Activated T-cell treated with anti-CD3 and anti-CD28 coated beads, Interleukin-2, amount 50 U/mL, for 72 hours (primary cell): ENCODE measurements around the gene MAPK12. TPM values are rescaled to one million over a fixed set of nuclear protein-coding genes. Genes with fewer than 3 reads are reported as not detected.

ENCODE experiments used
- ATAC-seq, 2 donors: fragments of 150-1000 bp; cut with Tn5 transposase; replicated peaks in 1 of 2; 2 replicates each; pipeline ENCODE4 v1.10.0; 2021; ENCODE audit warnings: moderate library complexity in 2 of 2, mild to moderate bottlenecking in 1 of 2
- DNase-seq, 2 donors: peaks; one replicate each; pipeline ENCODE4 v3.0.0; 2021 to 2022; ENCODE audit warnings: mixed read lengths in 1 of 2
- H3K27ac Mint-ChIP-seq: one replicate; pipeline ENCODE4 v1.8.0; 2022; ENCODE audit warnings: mild to moderate bottlenecking, moderate library complexity, mixed read lengths
- H3K27me3 Mint-ChIP-seq: one replicate; pipeline ENCODE4 v1.8.0; 2022; ENCODE audit warnings: low read depth, mixed read lengths
- H3K36me3 Mint-ChIP-seq, 2 donors: one replicate each; pipeline ENCODE4 v1.8.0; 2022; ENCODE audit warnings: mixed read lengths in 2 of 2, mild to moderate bottlenecking in 1 of 2; ENCODE audit not compliant: insufficient read depth in 2 of 2
- H3K4me1 Mint-ChIP-seq: one replicate; pipeline ENCODE4 v1.8.0; 2022; ENCODE audit warnings: low read depth, mixed read lengths
- H3K4me3 Mint-ChIP-seq, 2 donors: one replicate each; pipeline ENCODE4 v1.8.0; 2022; ENCODE audit warnings: mild to moderate bottlenecking in 2 of 2, mixed read lengths in 2 of 2, moderate library complexity in 2 of 2
- H3K9me3 Mint-ChIP-seq, 2 donors: one replicate each; pipeline ENCODE4 v1.8.0; 2022; ENCODE audit warnings: mixed read lengths in 2 of 2
- total RNA-seq, 2 donors: library from RNA; stranded (reverse); gene quantifications; one replicate each; pipeline ENCODE4 v1.2.3, GENCODE V29; 2022

MAPK12 gene
- total RNA-seq, 2 donors from 2014 or later: 8.5 to 11.5 TPM

DNA sequence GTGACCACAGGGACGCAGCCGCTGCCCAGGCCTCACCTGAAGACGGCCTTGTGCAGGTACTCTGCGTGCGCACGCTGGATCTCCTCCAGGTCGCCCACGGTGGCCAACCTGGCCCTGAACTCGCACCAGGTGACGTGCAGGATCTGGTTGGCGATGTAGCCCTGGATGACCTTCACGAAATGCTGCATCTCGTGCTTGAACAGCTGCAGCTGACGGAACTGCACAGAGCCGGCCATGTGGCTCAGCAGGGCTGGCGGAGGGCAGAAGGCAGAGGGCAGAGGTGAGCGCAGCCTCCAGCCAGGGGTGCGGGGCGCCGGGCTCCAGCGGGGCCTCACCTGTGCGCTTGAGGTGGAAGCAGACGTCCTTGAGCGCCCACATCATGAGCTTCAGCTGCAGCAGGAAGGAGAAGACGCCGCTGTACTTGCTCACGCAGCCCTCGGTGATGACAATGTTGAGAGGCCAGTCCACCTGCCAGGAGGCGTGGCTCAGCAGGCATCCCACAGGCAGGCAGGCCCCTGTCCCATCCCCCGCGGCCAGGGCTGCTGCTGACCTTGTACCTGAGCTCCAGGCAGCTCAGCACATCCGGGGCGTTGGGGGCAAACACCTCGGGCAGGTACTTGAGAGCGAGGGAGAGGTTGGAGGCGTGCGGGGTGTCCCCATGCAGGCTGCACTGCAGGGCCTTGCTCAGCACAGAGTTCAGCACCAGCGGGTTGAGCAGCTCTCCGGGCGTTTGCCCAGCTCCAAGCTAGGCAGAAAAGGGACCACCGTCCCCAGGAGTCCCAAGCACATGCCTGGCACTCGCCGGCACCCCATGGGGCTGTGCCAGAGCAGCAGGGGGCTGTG is 43.1 kb downstream of the MAPK12 start:
- no peak overlapping the region for H3K27ac Mint-ChIP-seq
- ATAC-seq (no peak), DNase-seq (no peak)
- no peaks in the 10 kb centered on the region for H3K9me3 Mint-ChIP-seq
- H3K27me3 Mint-ChIP-seq: no peaks in the 10 kb centered on the region
- H3K4me1 Mint-ChIP-seq: no peaks in the 10 kb centered on the region
- no peak overlapping the region for H3K4me3 Mint-ChIP-seq
- H3K36me3 Mint-ChIP-seq: peaks cover 2 to 15% of the 10 kb centered on the region in 2 donors

DNA sequence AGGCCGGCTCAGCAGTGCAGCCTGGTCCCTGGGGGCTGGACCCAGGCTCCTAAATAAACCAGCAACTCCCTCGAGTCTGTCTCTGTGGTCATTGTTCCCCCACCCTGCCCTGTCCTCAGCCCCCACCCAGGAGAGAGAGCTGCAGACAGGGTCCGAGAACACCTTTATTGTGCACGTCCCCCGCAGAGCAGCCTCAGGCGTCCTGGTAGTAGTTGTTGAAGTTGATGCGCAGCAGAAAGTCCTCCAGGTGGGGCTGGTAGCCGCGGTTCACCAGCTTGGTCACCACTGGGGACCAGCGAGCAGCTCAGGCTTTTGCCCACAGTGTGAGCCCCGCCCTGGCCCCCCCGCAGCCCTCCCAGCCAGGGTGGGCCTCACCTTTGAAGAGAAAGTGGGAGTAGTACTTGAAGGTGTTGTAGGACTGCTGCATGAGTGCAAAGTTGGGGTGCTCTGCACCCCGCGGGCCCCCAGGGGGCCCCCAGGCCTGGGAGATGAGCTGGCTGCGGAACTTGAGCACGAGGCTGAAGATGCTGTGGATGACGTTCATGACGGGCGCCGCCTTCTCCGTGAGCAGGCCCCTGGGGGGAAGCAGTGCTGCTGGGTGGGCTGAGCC is 43.8 kb downstream of the MAPK12 start:
- Mint-ChIP-seq H3K9me3 (no peaks in the 10 kb centered on the region), H3K4me1 (no peaks in the 10 kb centered on the region), H3K4me3 (no peak overlapping the region), H3K36me3 (peaks cover 2 to 16% of the 10 kb centered on the region in 2 donors), H3K27ac (no peak overlapping the region), H3K27me3 (no peaks in the 10 kb centered on the region)
- DNase-seq: no peak
- ATAC-seq: no peak

DNA sequence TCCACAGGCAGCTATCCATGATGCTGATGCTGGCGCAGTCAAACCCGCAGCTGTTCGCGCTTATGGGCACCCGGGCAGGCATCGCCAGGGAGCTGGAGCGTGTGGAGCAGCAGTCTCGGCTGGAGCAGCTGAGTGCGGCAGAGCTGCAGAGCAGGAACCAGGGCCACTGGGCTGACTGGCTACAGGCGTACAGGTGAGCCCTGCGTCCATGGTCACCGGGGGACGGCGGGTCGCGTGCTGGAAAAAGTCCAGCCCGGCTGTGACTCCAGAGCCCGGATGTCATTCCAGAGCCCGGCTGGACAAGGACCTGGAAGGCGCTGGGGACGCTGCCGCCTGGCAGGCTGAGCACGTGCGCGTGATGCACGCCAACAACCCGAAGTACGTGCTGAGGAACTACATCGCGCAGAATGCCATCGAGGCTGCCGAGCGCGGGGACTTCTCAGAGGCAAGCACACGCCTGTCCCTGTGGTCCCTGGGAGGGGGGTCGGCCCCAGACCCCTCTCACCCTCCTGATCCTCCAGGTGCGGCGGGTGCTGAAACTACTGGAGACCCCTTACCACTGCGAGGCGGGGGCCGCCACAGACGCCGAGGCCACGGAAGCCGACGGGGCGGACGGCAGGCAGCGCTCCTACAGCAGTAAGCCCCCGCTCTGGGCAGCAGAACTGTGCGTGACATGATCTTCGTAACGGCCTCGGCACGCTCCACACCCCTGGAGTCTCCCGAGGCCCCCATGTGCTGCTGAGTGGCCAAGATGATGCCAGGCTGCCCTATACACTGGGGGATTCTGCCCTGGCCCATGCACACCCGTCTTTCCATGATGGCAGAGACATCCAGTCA is 44.6 kb downstream of the MAPK12 start:
- no peaks in the 10 kb centered on the region for H3K9me3 Mint-ChIP-seq
- no peak overlapping the region for H3K4me3 Mint-ChIP-seq
- no peaks in the 10 kb centered on the region for H3K4me1 Mint-ChIP-seq
- H3K27me3 Mint-ChIP-seq: no peaks in the 10 kb centered on the region
- no peak overlapping the region for H3K27ac Mint-ChIP-seq
- H3K36me3 Mint-ChIP-seq: peaks cover 2 to 16% of the 10 kb centered on the region in 2 donors
- no peak for DNase-seq
- no peak for ATAC-seq

DNA sequence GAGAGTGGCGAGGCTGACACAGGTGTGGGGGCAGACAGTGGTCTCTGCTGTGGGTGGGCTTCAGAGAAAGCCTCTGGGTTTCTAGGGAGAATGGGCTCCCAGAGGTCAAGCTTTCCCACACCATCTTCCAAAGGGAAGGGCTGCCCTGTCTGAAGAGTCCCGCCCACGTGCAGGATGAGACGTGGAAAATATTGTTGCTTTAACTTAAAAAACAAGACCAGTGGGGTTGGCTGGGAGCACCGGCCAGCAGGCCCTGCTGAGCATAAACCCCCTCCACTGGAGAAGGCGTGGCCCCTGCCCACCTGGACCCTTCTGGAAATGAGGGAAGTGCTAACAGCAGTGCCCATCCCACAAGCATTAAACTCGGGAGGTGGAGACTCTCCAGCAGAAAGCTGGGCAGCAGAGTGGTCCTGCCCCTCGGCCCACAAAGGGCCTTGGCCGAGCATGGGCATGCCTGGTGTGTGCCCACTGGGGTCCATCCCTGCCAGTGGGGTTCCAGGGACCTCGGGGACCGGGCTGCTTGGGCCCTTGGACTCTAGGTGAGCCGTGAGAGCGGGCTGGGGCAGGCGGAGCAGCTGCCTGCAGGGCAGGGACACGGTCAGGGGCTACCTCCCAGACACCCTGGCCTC is 45.3 kb downstream of the MAPK12 start:
- Mint-ChIP-seq H3K27me3 (no peaks in the 10 kb centered on the region), H3K27ac (no peak overlapping the region), H3K36me3 (peaks cover 2 to 16% of the 10 kb centered on the region in 2 donors)

DNA sequence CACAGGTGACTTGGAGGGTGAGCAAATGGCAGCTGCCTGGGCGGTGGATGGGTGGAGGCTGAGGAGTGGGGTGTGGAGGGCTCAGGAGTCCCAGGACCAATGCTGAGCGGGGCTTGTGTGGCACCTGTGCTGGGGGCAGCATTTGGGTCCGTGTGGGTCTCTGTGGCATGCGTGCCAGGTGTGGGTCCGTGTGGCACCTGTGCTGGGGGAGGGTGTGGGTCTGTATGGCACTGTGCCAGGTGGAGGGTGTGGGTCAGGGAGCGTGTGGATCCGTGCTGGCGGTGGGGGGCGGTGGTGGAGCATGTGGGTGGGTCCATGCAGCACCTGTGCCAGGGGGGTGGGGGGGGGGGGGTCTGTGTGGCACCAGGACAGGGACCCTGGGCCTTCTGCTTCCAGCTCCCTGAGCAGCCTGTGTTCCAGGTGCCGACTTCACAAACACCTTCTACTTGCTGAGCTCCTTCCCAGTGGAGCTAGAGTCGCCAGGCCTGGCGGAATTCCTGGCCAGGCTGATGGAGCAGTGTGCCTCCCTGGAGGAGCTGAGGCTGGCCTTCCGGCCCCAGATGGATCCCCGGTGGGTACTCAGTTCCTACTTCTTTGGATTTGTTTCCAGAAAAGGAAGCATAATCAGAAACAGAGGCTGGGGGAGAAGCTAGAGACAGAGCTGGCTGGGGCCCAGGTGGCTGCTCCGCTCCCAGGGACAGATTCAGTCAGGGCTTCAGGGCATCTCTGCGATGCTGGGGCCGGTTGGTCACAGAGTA is 46.0 kb downstream of the MAPK12 start:
- Mint-ChIP-seq H3K36me3 (peaks cover 2 to 13% of the 10 kb centered on the region in 2 donors), H3K9me3 (no peaks in the 10 kb centered on the region), H3K27ac (no peak overlapping the region), H3K4me1 (no peaks in the 10 kb centered on the region), H3K4me3 (no peak overlapping the region), H3K27me3 (no peaks in the 10 kb centered on the region)
- ATAC-seq: no peak
- DNase-seq: no peak

More for the DNA sequence above, 45.3 kb downstream of the MAPK12 start:
- H3K4me3 Mint-ChIP-seq: no peak overlapping the region
- no peaks in the 10 kb centered on the region for H3K4me1 Mint-ChIP-seq
- DNase-seq: no peak
- ATAC-seq: no peak
- H3K9me3 Mint-ChIP-seq: no peaks in the 10 kb centered on the region

DNA sequence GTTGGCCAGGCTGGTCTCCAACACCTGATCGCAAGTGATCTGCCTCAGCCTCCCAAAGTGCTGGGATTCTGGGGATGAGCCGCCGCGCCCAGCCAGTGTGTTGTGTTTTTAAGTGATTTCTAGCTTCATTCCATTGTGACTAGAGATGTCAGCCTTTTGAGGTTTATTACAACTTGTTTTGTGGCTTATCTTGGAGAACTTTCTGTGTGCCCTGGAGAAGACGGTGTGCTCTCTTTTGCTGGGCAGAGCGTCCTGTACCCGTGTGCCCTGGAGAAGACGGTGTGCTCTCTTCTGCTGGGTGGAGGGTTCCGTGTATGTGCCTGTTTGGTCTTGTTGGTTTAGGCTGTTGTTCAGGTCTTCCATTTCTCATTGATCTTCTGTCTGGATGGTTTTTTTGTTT is 48.2 kb downstream of the MAPK12 start:
- no peaks in the 10 kb centered on the region for H3K27me3 Mint-ChIP-seq
- DNase-seq (no peak), ATAC-seq (no peak)
- no peak overlapping the region for H3K27ac Mint-ChIP-seq
- peaks cover 4 to 16% of the 10 kb centered on the region in 2 donors for H3K36me3 Mint-ChIP-seq
- no peaks in the 10 kb centered on the region for H3K9me3 Mint-ChIP-seq
- H3K4me3 Mint-ChIP-seq: no peak overlapping the region
- peaks cover 5% of the 10 kb centered on the region for H3K4me1 Mint-ChIP-seq

DNA sequence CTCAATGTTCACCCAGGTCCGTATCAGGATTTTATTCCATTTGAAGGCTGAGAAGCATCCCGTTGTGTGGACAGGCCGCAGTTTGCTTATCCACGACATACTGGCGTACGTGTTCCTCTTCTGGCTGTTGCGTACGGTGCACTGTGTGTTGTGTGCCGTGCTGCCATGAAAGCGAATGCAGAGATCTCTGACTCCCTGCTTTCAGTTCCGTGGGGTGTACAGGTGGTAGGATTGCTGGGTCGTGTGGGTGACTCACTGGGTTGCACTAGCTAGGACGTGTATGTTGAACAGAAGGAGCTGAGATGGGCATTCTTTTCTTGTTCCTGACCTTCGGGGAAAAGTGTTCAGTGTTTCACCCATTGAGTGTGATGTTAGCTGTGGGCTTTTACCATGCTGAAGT is 50.3 kb downstream of the MAPK12 start:
- Mint-ChIP-seq H3K27me3 (no peaks in the 10 kb centered on the region), H3K36me3 (peaks cover 4 to 12% of the 10 kb centered on the region in 2 donors), H3K27ac (peak overlapping the region; percentile 34), H3K9me3 (no peaks in the 10 kb centered on the region), H3K4me3 (no peak overlapping the region), H3K4me1 (peaks cover 5% of the 10 kb centered on the region)
- ATAC-seq: no peak
- DNase-seq: no peak

DNA sequence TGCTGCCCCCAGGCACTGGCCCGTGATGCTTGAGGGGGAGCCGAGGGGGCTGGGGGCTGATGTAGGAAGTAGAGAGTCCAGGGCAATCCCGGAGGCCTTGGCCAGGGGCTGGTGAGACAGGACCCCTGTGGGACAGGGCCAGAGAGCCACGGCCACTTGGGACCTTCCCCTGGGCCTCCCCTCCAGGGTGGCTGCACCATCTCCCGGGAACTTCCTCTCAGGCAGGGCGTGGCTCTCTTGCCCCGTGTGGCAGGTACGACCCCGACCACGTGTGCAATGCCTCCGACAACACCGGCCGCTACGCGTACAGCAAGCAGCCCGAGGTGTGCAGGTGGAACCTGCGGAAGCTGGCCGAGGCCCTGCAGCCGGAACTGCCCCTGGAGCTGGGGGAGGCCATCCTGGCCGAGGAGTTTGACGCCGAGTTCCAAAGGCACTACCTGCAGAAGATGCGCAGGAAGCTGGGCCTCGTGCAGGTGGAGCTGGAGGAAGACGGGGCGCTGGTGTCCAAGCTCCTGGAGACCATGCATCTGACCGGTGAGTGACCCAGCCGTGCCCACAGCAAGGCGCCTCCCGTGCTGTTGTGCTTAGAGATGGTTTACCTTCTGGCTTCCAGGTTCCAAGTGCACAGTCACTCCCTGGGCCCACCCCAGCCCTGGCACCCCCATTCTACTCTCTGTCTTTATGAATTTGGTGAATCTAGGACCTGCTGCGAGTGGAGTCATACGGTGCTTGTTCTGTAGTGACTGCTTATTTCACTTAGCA is 50.9 kb downstream of the MAPK12 start:
- peak overlapping the region; percentile 34 for H3K27ac Mint-ChIP-seq
- no peaks in the 10 kb centered on the region for H3K9me3 Mint-ChIP-seq
- DNase-seq (no peak), ATAC-seq (no peak)
- H3K36me3 Mint-ChIP-seq: peaks cover 4 to 10% of the 10 kb centered on the region in 2 donors
- H3K27me3 Mint-ChIP-seq: no peaks in the 10 kb centered on the region
- peaks cover 5% of the 10 kb centered on the region for H3K4me1 Mint-ChIP-seq
- H3K4me3 Mint-ChIP-seq: no peak overlapping the region

DNA sequence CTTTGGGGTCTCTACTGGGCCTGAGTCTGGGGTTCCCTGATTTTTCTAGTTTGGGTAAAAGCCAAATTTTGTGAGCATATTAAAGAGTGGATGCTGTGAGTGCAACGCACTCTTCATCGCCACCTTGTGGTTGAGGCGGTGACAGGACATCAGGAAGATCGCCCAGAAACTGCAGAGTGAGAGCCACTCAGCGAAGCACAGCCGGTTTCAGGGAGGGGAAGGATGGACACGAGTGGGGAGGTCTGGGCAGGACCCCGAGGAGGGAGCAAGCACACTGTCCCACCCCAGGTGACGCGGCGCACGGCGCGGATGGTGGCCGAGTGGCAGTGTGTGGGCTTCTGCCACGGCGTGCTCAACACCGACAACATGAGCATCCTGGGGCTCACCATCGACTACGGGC is 51.6 kb downstream of the MAPK12 start:
- Mint-ChIP-seq H3K27me3 (no peaks in the 10 kb centered on the region), H3K36me3 (peaks cover 4 to 9% of the 10 kb centered on the region in 2 donors), H3K9me3 (no peaks in the 10 kb centered on the region), H3K4me3 (no peak overlapping the region), H3K4me1 (peaks cover 8% of the 10 kb centered on the region), H3K27ac (peak overlapping the region; percentile 27)
- ATAC-seq: peak; percentile 65 to 68
- DNase-seq: peak; percentile 71 to 76

DNA sequence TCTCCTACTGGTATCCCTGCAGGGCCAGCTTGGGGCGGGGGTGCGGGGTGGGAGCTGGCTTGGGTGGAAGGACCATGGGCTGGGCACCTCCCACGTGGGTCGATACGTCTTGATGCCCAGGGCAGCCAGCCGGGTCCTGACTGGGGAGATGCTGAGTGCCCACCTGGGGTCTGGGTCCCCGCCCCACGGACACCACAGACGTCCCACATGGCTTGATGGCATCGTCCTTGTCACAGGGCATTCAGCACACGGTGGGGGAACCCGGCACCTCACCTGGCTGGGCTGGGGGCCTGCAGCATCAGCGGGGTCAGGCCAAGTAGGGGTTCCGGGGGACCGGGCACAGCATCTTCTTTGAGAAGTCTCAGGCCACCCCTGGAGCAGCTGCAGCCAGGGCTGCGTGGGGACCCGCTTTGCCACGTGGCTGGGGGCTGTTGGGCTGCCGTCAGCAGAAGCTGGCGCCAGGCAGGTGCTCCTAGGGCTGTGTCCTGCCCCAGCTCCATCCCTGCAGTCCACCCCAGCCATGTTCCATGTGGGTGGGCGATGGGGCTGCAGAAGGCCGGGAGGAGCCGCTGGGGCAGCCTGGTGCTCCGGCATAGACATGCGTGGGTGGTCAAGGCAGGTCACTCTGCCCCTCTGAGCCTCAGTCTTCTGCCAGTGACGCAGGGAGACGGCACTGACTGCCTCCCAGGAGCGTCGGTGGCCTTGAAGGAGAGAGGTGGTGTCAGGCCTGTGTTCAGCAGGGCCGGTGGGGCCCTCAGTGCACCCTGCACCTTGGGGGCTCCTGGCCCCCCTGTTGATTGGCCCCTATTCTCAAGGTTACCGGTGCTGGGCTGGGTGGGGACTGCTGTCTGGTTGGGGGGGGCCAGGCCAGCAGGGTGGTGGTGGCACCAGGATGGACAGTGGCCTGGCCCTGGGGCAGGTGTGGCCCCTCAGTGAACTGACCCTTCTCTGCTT is 52.3 kb downstream of the MAPK12 start:
- Mint-ChIP-seq H3K4me1 (peaks cover 12% of the 10 kb centered on the region), H3K4me3 (no peak overlapping the region), H3K9me3 (no peaks in the 10 kb centered on the region), H3K36me3 (peaks cover 4 to 7% of the 10 kb centered on the region in 2 donors), H3K27ac (peak overlapping the region; percentile 27), H3K27me3 (no peaks in the 10 kb centered on the region)
- ATAC-seq (peak; percentile 21 to 29), DNase-seq (no peak)

DNA sequence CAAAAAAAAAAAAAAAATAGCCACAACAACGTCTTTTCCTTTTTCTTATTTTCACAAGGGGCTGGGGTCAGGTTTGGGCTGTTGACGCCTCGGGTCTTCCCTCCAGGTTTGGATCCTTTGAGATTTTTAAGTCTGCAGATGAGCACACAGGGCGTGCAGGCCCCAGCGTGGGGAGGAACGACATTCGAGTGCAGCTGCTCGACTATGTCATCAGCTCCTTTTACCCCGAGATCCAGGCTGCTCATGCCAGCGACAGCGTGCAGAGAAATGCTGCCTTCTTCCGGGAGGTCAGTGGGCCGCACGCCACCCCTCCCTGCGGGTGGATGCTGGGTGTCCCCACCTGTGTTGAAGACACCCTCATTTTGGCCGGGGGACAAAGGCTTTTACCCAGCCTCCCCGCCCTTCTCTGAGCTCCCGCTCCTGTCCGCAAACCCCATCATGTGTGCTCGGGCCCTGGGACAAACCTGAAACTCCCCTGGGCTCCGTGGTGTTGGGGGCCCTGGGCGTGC is 53.0 kb downstream of the MAPK12 start:
- Mint-ChIP-seq H3K36me3 (peaks cover 4 to 8% of the 10 kb centered on the region in 2 donors), H3K27ac (no peak overlapping the region)

More for the DNA sequence above, 53.0 kb downstream of the MAPK12 start:
- peaks cover 19% of the 10 kb centered on the region for H3K4me1 Mint-ChIP-seq
- H3K27me3 Mint-ChIP-seq: no peaks in the 10 kb centered on the region
- no peak overlapping the region for H3K4me3 Mint-ChIP-seq
- ATAC-seq (no peak), DNase-seq (no peak)
- no peaks in the 10 kb centered on the region for H3K9me3 Mint-ChIP-seq
